Activated CD4-positive, alpha-beta T cell treated with anti-CD3 and anti-CD28 coated beads for 24 hours (primary cell): ENCODE data around the gene OR52B4.
A peak's percentile ranks its signal among the peaks of the same experiment; 100 is the strongest.
"Not testable (repeated sequence)": the region's sequence is repeated elsewhere in the genome, so short reads cannot be mapped to it uniquely, and the experiment has no call there.

Source experiments
- DNase-seq, 2 donors: peaks; one replicate each; pipeline ENCODE4 v3.0.0-alpha.2; 2020; ENCODE audit warnings: low read depth in 2 of 2

Gene OR52B4

GRCh38 chr11:4368286-4368685, at the start of gene OR52B4:
OR52B4 (minus strand) TSS chr11:4368386; CDS start chr11:4368295, 91 bp downstream.
- no peak for DNase-seq

DNA sequence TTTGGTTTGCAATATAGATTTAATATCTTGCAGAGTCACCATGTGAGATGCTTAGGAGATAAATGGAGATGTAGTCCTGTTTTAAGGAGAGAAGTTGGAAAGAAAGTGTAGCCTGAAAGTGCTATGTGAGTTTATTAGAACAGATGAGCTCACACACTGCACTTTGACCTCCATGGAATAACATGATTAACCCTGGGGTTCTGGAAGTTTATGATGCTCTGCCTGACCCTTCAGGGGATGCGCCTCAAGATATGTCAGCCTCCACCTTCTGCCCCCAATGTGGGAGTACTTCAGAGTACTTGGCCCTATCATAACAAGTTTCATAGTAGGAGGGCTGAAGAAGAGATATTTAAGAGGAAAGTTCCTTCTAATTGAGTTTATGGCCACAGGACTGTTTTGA, 48.6 kb upstream of the OR52B4 start:
- no peak for DNase-seq

GRCh38 chr11:4416306-4416705, 48.1 kb upstream of the OR52B4 start:
- no peak for DNase-seq

GRCh38 chr11:4406206-4406605, 38.0 kb upstream of the OR52B4 start:
- DNase-seq = not testable (repeated sequence)

GRCh38 chr11:4393858-4394223, 25.7 kb upstream of the OR52B4 start:
- DNase-seq = no peak

DNA sequence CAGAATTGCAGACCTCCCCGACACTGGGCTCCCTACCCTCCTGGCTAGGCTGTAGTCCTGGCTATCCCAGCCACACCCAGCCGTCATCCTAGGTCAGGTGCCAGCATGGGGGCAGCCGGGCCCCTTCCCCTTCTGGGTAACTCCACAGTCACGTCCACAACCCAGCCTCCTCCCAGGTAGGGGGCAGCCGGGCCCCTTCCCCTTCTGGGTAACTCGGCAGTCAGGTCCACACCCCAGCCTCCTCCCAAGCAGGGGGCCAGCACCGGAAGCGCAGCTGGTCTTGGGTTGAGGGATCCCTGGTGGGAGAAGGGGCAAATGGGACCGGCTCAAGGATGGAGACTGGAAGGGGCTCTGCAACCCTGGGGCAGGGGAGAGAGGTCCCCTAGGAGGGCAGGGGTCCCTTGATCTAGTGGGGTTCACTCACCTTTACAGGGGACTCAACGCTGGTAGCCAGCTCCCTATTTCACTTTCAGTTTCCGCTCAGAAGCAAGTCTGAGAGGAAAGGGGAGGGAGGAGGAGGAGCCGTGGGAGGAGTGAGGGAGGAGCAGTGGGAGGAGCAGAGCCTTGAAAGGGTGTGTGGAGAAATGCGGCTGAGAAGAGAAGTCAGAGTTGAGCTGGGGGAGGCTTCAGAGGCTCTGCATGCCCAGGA, 25.1 kb upstream of the OR52B4 start, which contains the start of gene TRIM21:
Gene TRIM21 (minus strand): TSS at position 494 of the 649 bp plus-strand sequence. CDS start 3,293 bp downstream, outside the sequence.
- peak; percentile 81 to 87 for DNase-seq

GRCh38 chr11:4388221-4388620, 20.0 kb upstream of the OR52B4 start:
- no peak for DNase-seq

- no peak for DNase-seq
Measured at GRCh38 chr11:4385978-4386740, 18.0 kb upstream of the OR52B4 start.

DNA sequence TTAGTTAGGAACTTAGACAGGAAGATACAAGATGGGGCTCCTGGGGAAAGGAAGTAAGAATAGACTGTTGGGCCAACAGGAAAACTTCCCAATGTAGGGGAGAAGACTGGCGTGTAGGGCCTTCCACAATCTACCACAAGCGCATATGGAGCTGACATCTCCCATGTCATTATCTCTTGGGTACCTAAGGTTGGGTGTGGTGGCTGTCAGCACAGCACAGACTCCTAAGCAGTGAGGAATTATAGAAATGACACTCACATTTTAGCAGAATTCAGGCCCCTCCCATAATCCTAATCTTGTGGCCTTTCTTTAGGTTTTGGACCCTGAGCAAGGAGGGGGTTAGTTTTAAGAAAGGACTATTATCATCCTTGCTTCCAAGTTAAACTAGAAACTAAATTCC, 13.7 kb upstream of the OR52B4 start:
- no peak for DNase-seq

DNA sequence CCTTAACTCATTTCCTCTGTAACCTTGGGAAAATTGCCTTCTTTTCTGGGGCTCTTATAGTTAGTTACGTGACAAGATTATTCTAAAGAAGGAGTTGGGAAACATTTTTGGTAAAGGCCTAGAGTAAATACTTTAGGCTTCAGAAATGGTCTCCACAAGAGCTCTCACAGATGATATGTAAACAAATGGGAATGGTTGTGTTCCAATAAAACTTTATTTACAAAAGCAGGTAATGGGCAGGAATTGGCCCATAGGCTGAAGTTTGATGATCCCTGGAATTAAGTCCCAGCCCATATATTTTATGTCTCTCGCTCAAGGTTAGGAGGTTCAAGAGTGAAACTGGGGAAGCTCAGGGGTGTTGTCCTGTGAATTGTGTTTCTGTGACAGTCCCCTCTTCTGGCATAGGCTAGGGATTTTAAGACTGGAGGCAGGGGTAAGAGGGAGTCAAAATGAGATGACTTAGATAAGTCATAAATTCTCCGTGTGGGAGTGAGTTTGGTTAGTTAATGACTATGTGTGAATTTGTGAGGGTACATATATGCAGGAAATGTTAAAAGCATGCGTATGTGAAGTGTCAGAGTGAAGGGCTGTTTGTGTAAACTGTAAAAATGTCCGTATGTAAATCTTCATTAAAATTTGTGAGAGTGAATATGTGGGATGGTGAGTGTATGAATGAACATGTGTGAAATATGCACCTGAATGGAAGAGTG, 7.4 kb upstream of the OR52B4 start:
- no peak for DNase-seq

DNA sequence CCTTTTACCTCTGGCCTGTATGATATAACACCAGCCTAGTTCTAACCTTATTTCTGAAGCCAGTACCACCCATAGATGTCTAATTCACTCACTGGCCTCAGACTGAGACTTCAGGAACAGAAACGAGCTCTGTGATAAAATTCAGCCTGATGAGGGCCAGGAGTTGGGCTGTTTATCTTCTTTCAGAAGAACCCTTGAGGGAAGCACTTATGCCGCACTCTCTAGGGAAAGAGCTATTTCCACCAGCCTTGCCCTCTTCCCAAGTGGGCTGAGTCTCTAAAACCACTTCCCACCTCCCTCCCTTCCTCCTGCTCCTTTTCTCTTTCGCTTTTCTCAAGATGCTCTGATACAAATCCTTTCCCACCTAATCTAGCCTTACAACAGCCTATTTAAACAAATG, 2.0 kb upstream of the OR52B4 start:
- no peak for DNase-seq

- not testable (repeated sequence) for DNase-seq
Measured at GRCh38 chr11:4348142-4348541, 20.0 kb downstream of the OR52B4 start.

DNA sequence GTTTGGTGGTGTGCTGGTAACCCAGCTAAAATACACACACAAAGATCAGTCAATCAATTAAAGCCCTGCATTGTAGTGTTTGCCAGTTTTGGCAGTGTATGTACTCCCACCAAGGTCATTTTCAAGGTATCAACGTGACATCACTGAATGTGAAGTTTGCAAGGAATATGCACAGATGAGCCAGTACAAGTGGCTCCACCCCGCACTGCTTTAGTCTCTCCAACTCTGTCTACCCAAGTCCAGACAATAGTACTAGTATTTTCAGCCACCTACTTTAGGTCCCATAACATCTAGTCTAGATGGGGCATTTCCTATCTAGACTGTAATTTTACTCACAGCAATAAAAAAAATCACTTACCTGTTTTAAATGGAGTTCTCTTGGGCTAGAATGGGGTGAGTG, 22.8 kb downstream of the OR52B4 start:
- DNase-seq = not testable (repeated sequence)

DNA sequence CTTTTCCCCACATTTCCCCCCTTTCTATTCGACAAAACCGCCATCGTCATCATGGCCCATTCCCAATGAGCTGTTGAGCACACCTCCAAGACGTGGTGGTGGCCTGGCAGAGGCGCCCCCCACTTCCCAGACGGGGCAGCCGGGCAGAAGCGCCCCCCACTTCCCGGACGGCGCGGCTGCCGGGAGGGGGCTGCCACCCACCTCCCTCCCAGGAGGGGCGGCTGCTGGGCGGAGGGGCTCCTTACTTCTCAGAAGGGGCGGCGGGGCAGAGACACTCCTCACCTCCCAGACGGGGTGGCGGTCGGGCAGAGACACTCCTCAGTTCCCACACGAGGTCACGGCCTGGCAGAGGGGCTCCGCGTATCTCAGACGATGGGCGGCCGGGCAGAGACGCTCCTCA, 33.8 kb downstream of the OR52B4 start:
- DNase-seq = not testable (repeated sequence)
